Esophagus squamous epithelium (tissue), 5 donors: Measurements from ENCODE around the gene BAIAP2L2. TPM values are rescaled to one million over a fixed set of nuclear protein-coding genes. Genes with fewer than 3 reads are reported as not detected.

Experiments
- DNase-seq: peaks from one replicate; lab custom pipeline; 2025; lab: John Stamatoyannopoulos, UW
- H3K27ac ChIP-seq, 4 donors: fragments of 200-600 bp; sonication (generic); one replicate each; pipeline ENCODE4 v1.5.1; 2016 to 2019; ENCODE audit warnings: mild to moderate bottlenecking in 1 of 4
- H3K27me3 ChIP-seq, 4 donors: fragments of 200-600 bp; sonication (generic); 1 replicate in 3 of 4; 2 replicates in 1 of 4; pipeline versions ENCODE4 v1.5.1 to v1.6.0; 2017 to 2021; ENCODE audit warnings: antibody characterized with exemption in 1 of 4
- H3K36me3 ChIP-seq, 3 donors: fragments of 200-600 bp; sonication (generic); one replicate each; pipeline ENCODE4 v1.5.1; 2016 to 2019
- H3K4me1 ChIP-seq, 3 donors: fragments of 200-600 bp; sonication (generic); one replicate each; pipeline ENCODE4 v1.5.1; 2017 to 2019
- H3K4me3 ChIP-seq, 4 donors: fragments of 200-600 bp; sonication (generic); 1 replicate in 3 of 4; 2 replicates in 1 of 4; pipeline ENCODE4 v1.5.1; 2016 to 2019; ENCODE audit warnings: mild to moderate bottlenecking in 2 of 4, moderate library complexity in 1 of 4
- H3K9me3 ChIP-seq, 3 donors: fragments of 200-600 bp; sonication (generic); one replicate each; pipeline ENCODE4 v1.5.1; 2016 to 2019
- POLR2A ChIP-seq, 4 donors: fragments of 450-650 bp; IDR thresholded peaks; one replicate each; pipeline ENCODE4 v1.6.1; 2017; ENCODE audit warnings: antibody characterized with exemption in 4 of 4, mild to moderate bottlenecking in 4 of 4, moderate library complexity in 3 of 4
- WGBS, 2 donors: methylation state at CpG; one replicate each; pipeline ENCODE4 v1.1.5; 2018; 5-methylcytosine and 5-hydroxymethylcytosine counted together
- intact Hi-C: fragments of 100-400 bp; cut with DNase I; formaldehyde crosslinking; loops from one replicate; pipeline ENCODE4 v1.15.0; 2022
- total RNA-seq, 4 donors: library from RNA; depleted of rRNA; stranded (reverse); fragments of >200 nt; gene quantifications; one replicate each; pipeline ENCODE4 v1.1.0, GENCODE V29; 2016
- TF ChIP-seq, protein P1 (sequence below), 6 experiments: fragments of 450-650 bp in 4 of 6; fragments of 200-600 bp in 2 of 6; sonication (generic) in 2 of 6; IDR thresholded peaks; one replicate each; pipeline ENCODE4 v1.5.1; 2016 to 2019; ENCODE audit warnings: antibody characterized with exemption in 6 of 6, mild to moderate bottlenecking in 4 of 6, moderate library complexity in 4 of 6
- donor health status: DM: yes; HTN: yes; CAD: no.

The BAIAP2L2 gene
- total RNA-seq, 4 donors from 2014 or later, result 0.26 to 4.8 (median 2.8) TPM

DNA sequence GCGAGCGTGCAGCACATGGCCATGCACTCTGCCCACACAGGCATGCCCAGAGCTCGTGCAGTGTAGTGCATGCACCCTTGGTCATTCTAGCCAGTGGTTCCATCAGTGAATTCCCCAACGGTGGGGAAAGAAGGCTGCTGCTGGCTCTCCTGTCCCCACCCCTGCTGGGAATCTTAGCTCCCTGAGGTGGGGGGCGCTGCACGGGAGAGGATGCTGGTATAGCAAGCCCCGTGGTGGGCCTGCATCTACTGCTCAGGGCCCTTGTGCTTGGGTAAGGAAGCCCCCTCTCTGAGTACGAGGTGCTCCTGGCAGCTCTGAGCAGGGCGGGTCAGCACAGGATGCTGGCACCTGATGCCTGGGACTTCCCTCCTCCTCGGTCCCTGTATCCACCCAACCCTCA lies 18.5 kb upstream of the BAIAP2L2 start:
- H3K27me3 ChIP-seq, result no peaks in the 10 kb centered on the region
- H3K4me3 ChIP-seq, result no peak overlapping the region
- H3K4me1 ChIP-seq, result peaks cover 4 to 26% (median 9%) of the 10 kb centered on the region in 3 donors
- WGBS, 2 donors, result 70 to 83% methylated on average over 6 to 9 of the region's 10 CpGs
- no peak for TF ChIP-seq POLR2A (IDR thresholded peaks at IDR 0.05)
- TF ChIP-seq, protein P1, sequence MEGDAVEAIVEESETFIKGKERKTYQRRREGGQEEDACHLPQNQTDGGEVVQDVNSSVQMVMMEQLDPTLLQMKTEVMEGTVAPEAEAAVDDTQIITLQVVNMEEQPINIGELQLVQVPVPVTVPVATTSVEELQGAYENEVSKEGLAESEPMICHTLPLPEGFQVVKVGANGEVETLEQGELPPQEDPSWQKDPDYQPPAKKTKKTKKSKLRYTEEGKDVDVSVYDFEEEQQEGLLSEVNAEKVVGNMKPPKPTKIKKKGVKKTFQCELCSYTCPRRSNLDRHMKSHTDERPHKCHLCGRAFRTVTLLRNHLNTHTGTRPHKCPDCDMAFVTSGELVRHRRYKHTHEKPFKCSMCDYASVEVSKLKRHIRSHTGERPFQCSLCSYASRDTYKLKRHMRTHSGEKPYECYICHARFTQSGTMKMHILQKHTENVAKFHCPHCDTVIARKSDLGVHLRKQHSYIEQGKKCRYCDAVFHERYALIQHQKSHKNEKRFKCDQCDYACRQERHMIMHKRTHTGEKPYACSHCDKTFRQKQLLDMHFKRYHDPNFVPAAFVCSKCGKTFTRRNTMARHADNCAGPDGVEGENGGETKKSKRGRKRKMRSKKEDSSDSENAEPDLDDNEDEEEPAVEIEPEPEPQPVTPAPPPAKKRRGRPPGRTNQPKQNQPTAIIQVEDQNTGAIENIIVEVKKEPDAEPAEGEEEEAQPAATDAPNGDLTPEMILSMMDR (IDR thresholded peaks at IDR 0.05), result no peak
- no peaks in the 10 kb centered on the region for H3K9me3 ChIP-seq
- peaks cover 4 to 78% (median 5%) of the 10 kb centered on the region in 3 donors for H3K36me3 ChIP-seq
- DNase-seq, result no peak
- no peak overlapping the region for H3K27ac ChIP-seq
- intact Hi-C loops, result no loop called here

DNA sequence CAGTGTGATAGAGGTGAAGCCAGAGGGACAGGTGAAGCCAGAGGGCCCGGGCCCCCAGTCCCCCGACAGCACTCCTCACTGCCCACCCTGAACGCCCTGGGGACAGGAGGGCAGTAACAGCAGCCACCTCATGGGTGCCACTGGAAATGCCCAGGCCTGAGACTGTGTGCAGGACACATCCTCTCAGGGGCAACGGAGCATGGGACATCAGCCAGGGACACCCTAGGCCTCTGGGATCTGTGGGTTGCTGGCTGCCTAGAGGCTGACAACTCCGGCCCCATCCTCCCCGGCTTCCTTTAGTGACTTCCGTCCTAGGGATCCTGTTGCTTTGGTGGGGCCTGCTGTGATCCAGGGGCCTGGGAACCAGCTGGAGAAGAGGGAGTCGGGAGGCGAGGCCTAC lies 17.4 kb upstream of the BAIAP2L2 start:
- Histone ChIP-seq H3K36me3 (peaks cover 4 to 67% (median 5%) of the 10 kb centered on the region in 3 donors), H3K27me3 (no peaks in the 10 kb centered on the region), H3K9me3 (no peaks in the 10 kb centered on the region), H3K4me3 (no peak overlapping the region), H3K27ac (no peak overlapping the region), H3K4me1 (peaks cover 7 to 31% (median 9%) of the 10 kb centered on the region in 3 donors)
- TF ChIP-seq, protein P1 (IDR thresholded peaks at IDR 0.05), result no peak
- TF ChIP-seq POLR2A (IDR thresholded peaks at IDR 0.05), result no peak
- intact Hi-C loops, result no loop called here
- DNase-seq, result no peak
- WGBS, 2 donors, result 86% methylated on average over 6 of the region's 9 CpGs; no CpG with 5 or more reads in 1 of the 2 donors

DNA sequence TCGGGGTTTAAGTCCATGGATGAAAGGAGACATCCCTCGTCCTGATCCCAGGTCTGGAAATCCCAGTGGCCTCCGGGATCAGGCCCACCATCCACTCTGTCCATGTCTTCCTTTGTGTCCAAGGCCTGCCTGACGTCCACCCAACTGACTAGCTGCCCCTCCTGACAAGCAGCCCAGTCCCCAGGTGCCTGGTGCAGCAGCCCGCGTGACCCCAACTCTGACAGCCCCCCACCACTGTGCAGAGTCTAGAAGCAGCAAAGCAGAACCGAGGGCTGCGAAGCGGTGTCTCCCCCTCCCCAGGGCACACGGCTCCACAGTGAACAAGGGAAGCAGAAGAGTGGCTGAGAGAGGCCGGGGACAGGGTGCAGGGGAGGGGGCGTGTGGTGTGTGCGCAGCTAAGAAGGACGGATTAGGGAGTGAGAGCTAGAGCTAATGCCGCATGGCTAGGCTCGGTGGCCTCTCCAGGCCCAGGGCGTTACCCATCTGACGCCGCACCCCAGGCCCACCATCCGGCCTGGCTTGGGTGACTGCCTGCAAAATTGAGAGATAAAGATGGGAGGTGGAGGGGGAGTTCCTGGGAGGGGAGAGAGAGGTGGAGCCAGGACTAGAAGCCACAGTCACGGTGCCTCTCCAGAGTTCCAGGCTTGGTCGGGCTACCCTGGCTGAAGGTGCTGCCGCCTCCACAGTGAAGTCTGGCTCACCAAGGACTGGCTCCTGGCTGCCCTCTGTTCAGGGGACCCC lies 16.6 kb upstream of the BAIAP2L2 start:
- Histone ChIP-seq H3K4me3 (no peak overlapping the region), H3K9me3 (no peaks in the 10 kb centered on the region), H3K4me1 (peaks cover 7 to 34% (median 9%) of the 10 kb centered on the region in 3 donors), H3K36me3 (peaks cover 0 to 59% (median 4%) of the 10 kb centered on the region in 3 donors), H3K27me3 (no peaks in the 10 kb centered on the region), H3K27ac (no peak overlapping the region)
- TF ChIP-seq, protein P1 (IDR thresholded peaks at IDR 0.05), result no peak
- no peak for TF ChIP-seq POLR2A (IDR thresholded peaks at IDR 0.05)
- DNase-seq, result no peak
- intact Hi-C loops, result no loop called here
- 94 to 95% methylated on average over 16 to 17 of the region's 23 CpGs for WGBS, 2 donors

DNA sequence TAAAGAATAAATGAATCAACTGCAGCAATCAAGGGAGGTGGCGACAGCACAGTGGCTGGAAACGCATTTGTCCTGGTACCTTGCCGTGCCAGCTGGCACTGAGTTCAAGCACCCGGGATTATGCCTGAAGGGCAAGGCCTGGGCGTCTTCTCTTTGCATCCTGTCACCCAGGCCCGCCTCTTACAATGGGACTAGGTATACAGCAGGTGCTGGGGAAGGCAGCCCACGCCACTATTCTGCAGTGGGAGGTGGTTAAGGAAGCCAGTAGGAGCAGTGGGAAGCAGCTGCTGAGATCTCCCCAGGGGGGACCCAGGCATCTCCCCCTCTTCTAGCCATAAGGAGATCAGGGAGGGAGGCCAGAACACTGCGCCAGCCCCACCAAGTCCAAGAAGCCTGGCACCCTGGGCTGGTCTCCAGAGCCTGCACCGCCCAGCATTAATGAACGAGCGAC lies 15.3 kb upstream of the BAIAP2L2 start:
- Histone ChIP-seq H3K4me1 (peaks cover 7 to 37% (median 9%) of the 10 kb centered on the region in 3 donors), H3K36me3 (peaks cover 0 to 49% (median 4%) of the 10 kb centered on the region in 3 donors), H3K27ac (no peak overlapping the region), H3K9me3 (no peaks in the 10 kb centered on the region), H3K4me3 (no peak overlapping the region), H3K27me3 (no peaks in the 10 kb centered on the region)
- no peak for DNase-seq
- intact Hi-C loops, result no loop called here
- TF ChIP-seq, protein P1 (IDR thresholded peaks at IDR 0.05), result no peak
- TF ChIP-seq POLR2A (IDR thresholded peaks at IDR 0.05), result no peak
- WGBS, 2 donors, result 32 to 59% methylated on average over 3 to 4 of the region's 11 CpGs

DNA sequence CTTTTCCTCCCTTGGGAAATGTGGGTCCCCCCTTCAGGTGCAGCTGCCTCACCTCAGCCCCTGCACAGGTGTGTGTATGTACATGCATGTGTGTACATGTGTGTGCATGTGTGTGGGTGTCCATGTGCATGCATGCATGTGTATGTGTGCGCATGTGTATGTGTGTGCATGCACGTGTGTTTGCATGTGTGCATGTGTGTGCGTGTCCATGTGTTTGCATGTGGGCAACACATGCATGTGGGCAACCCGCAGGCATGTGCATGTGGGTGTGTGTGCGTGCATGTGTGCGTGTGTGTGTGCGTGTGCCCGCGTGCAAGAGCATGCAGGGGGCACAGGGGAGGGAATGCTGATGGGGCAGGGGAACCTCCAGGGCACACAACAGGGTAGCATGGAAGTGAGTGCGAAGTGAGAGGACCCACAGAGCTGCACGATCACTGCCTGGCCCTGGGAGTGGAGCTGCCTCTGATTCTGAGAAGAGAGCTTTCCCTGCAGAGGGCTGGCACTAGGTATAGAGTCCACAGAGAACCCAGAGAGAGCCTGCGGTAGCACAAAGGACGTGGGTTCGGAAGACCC lies 14.6 kb upstream of the BAIAP2L2 start:
- H3K9me3 ChIP-seq, result no peaks in the 10 kb centered on the region
- TF ChIP-seq, protein P1 (IDR thresholded peaks at IDR 0.05), result no peak
- TF ChIP-seq POLR2A (IDR thresholded peaks at IDR 0.05), result no peak
- no peak overlapping the region for H3K27ac ChIP-seq
- H3K36me3 ChIP-seq, result peaks cover 0 to 43% (median 4%) of the 10 kb centered on the region in 3 donors
- DNase-seq, result no peak
- 86 to 90% methylated on average over 9 of the region's 14 CpGs for WGBS, 2 donors
- intact Hi-C loops, result no loop called here
- no peaks in the 10 kb centered on the region for H3K27me3 ChIP-seq
- peaks cover 8 to 43% (median 9%) of the 10 kb centered on the region in 3 donors for H3K4me1 ChIP-seq
- no peak overlapping the region for H3K4me3 ChIP-seq
